HG03354 (cell line): ENCODE measurements around the gene WNK1.
A peak's percentile ranks its signal among the peaks of the same experiment; 100 is the strongest.
"Not testable (repeated sequence)": the region's sequence is repeated elsewhere in the genome, so short reads cannot be mapped to it uniquely, and the experiment has no call there.

Experiments
- ATAC-seq: cut with Tn5 transposase; IDR thresholded peaks from one replicate; pipeline ENCODE4 v1.9.1; 2021; ENCODE audit warnings: mild to moderate bottlenecking; ENCODE audit not compliant: unreplicated experiment, poor library complexity, severe bottlenecking

WNK1 gene

DNA sequence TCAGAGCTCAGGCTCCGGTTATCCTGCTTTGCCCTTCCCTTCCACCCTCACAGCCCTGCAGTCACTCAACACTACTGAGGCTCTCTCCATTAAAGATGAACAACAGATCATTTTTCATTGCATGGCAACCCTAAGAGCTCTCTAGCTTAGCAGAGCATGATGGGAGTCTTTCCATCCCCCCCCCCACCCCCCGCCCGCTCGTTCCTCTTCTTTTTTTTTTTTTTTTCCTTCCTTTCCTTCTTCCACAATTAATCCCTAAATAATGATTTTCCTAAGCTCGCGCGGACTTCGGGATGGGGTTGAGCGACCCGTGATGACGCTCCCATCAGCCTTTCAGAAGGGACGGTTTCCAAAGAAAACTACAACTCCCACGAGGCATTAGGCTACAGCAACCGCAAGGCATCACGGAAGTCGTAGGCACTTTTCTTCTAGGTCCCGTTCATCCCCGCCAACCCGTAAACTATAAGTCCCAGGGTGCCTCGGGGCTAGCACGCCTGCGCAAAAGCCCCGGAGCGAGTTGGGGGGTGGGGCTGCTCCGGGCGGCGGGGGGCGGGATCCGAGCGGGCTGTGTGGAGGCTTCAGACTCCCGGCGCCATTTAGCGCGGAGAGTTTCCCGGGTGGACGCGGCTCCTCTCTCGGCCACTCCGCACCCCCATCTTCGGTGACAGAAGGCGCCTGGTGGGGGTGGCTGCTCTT is at the start of gene WNK1:
Gene WNK1, plus strand, starts transcription at position 581 of the 696 bp plus-strand sequence. CDS start 987 bp downstream, outside the sequence.
- ATAC-seq = peak; percentile 52

GRCh38 chr12:704516-705242 is 47.7 kb upstream of the WNK1 start:
- no peak for ATAC-seq

GRCh38 chr12:708084-708483 is 44.3 kb upstream of the WNK1 start:
- not testable (repeated sequence) for ATAC-seq

DNA sequence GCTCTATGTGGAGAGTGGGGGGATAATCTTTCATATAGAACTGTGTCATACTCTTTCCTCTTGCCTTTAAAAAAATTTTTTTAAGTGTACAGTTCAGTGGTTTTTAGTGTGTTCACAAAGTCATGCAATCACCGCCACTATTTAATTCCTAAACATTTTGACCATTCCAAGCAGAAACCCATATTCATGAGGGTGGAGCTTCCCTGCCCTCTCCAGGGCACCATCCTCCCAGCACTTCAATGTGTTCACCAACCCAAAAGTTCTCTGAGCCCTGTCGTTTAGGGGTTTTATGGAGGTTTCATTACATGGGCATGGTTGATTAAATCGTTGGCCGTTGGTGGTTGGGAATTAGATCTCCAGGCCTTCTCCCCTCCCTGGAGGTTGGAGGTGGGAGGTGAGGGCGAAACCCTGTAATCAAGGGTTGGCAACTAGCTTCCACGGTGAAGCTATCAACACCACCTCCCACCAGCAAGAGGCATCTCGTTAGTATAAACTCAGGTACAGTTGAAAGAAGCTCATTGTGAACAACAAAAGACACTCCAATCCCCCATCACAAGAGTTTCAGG is 42.8 kb upstream of the WNK1 start:
- no peak for ATAC-seq

GRCh38 chr12:712172-712863 is 40.1 kb upstream of the WNK1 start:
- no peak for ATAC-seq

GRCh38 chr12:713281-713875 is 39.0 kb upstream of the WNK1 start:
- ATAC-seq = no peak

DNA sequence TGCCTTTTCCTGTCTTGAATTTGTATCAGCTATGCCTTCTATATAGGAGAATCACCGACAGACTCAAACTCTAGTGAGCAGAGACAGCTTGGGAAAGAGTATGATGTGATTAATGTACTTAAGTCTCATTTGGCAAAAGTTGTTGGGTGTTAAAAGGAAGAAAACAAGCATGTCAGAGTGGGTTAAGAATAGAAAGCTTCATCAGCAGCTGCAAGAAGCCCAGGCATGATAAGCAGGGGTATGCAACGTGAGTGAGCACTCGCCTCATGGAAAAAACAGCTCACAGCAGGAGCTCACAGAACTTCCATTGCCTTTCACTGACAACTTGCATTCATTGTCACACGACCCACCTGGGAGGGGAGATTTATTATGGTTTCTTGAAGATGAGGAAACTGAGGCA is 35.9 kb upstream of the WNK1 start:
- ATAC-seq = no peak

GRCh38 chr12:718756-719102 is 33.6 kb upstream of the WNK1 start:
- no peak for ATAC-seq

DNA sequence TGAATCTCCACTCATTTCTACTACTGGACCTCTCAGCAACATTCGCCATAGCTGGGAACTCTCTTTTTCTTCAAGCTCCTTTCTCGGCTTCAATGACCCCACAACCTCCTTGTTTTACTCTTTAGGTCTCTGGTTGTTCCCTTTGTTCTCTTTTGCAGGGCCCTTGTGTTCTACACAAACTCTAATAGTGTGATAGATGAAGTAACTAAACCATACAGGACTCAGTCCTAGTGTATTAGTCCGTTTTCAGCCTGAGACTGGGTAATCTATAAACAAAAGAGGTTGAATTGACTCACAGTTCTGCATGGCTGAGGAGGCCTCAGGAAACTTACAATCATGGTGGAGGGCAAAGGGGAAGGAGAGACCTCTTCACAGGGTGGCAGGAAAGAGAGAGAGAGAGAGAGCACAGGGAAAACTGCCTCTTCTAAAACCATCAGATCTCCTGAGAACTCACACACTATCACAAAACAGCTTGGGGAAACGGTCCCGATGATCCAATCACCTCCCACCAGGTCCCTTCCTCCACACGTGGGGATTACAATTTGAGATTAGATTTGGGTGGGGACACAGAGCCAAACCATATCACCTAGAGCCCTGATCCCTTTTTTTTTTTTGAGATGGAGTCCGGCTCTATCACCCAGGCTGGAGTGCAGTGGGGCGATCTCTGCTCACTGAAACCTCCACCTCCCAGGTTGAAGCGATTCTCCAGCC is 32.0 kb upstream of the WNK1 start:
- no peak for ATAC-seq

DNA sequence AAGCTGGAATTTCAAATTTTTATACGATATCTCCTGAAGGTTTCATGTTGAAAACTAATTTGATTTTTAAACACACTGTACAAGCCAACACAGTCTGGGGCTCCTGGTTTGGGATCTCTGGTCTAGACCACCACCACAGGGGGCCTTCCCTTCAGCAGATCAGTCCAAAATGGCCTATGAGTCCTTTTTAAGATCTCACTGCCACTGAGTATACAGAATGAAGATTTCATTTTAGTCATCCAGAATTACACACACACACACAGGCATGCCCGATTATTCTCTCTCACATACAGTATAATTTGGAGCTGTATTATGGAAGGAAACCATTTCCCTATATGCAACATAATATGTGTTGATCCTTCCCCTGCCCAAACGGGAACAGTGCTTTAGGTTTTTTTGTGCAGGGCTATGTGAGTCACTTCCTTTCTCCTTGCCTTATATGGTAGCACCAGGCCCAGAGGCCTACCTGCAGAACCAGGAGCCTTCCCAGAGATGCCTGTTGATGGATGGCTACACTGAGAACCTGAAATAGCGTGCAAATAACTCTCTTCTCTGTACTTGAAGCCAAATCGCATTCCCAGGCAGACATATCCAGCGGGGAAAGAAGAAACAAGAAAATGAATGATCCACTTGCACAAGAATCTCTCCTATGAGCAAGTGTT is 28.1 kb upstream of the WNK1 start:
- peak; percentile 45 for ATAC-seq

DNA sequence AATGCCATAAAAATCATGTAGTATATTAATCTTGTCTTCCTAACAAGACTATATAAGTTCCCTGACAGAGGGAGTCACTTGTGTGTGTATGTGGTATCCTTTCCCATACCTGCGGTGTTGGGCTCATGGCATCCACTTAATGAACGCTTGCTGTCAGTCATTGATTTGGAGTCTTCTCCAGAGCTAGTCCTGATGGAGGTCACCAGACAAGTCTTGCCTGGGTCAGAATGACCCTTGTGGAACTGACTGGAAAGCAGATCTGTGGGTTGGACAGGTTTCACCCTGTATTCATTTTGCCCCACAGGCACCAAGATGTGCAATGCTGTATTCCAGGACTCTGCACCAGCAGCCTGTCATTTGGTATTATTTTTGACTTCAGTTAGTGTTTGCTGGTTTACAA is 27.3 kb upstream of the WNK1 start:
- ATAC-seq = no peak

GRCh38 chr12:726281-727140 is 25.9 kb upstream of the WNK1 start:
- ATAC-seq = no peak

GRCh38 chr12:727321-727720 is 25.1 kb upstream of the WNK1 start:
- no peak for ATAC-seq

DNA sequence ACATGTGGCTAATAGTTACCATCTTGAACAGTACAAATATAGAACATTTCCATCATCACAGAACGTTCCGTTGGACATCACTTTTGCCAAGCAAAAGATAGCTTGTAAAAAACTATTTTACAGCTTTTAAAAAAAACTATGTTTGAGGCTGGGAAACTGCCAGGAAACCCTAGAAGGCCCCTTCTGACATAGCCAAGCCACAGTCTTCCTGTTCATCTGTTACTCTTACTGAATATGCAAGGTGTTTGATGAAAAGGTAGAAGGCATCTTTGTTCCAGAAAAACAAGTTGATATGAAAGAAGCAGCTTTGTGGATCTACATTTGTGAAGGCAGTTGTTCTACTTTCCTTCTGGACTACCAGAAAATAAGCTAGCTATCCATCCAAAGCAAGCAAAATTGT is 23.6 kb upstream of the WNK1 start:
- ATAC-seq = no peak

DNA sequence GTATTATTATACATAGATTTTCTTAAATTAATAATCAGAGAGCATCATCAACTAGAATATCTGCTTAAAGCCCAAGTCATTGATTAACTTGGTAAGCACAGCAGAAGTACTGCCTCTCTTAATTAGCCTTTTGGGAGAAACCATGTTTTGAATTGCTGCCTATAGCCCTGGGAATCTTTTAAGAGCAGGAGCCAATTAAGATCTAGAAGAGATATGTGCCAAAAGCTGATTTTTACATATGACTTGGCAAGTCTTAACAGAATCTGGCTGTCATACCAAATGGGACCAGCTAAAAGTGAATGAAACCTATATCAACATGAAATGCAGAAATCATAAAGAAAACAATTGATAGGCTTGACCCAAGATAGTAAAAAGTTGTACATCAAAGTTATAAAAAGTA is 23.2 kb upstream of the WNK1 start:
- ATAC-seq = no peak

DNA sequence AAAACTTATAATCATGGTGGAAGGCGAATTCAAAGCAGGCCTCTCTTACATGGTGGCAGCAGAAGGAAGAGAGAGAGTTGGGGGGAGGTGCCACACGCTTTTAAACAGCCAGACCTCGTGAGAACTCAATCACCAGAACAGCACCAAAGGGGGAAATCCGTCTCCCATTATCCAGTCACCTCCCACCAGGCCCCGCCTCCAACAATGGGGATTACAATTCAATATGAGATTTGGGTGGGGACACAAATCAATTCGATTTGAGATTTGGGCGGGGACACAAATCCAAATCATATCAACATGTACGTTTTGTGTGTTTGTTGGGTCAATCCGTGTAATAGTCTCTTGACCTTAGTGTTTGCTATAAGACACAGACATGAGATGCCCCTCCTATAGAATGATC is 21.8 kb upstream of the WNK1 start:
- no peak for ATAC-seq

DNA sequence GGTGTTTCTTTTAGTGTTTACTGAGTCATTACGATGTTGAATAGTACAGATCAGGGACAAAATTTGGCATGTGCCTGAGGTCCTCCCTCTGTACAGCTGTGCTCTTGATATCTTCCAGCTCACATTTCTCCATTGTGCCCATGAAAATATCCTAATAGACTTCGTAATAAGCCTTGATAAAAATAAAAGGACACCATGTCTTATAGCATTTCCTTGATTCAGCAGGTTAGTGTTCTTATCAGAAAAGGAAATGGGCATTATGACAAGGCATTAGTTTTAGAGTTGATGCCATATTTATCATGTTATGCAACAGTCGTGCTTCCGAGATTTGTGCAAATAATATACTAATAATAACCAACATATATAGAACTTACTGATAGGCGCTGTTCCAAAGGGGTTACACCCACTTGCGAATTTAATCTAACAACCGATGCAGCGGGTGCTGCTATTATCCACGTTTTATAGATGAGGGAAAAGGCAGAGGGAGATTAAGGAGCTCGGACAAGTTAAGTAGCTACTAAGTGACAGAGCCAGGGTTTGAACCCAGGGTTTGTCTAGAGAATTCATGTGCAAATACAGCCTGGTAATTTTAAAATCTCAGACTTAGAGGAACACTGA is 15.1 kb upstream of the WNK1 start:
- no peak for ATAC-seq

- ATAC-seq = no peak
Measured at GRCh38 chr12:738712-739111, 13.7 kb upstream of the WNK1 start.
